Sciatic nerve (tissue), 2 donors: ENCODE measurements around the gene ULK1. TPM values are rescaled to one million over a fixed set of nuclear protein-coding genes. Genes with fewer than 3 reads are reported as not detected.

Source experiments
- ATAC-seq: fragments of 200-7000 bp; cut with Tn5 transposase; one replicate; pipeline ENCODE4 v1.9.1; 2020; ENCODE audit warnings: mild to moderate bottlenecking, moderate library complexity
- DNase-seq: peaks from one replicate; pipeline ENCODE4 v3.0.0-alpha.2; 2020; ENCODE audit warnings: low spot score
- intact Hi-C: fragments of 100-400 bp; cut with DNase I; formaldehyde crosslinking; loops from one replicate; pipeline ENCODE4 v1.14.2; 2022
- total RNA-seq: library from RNA; stranded (reverse); fragmentation: NEBNext Ultra II Directional; extraction: Animal tissue kit (Norgen Biotek cat#: 25700); gene quantifications from one replicate; pipeline ENCODE4 v1.2.1, GENCODE V29; 2021
- donor health status: DM: no; HTN: no; CAD: no.
- donor health status: DM: no; HTN: no; CAD: no.

Gene ULK1
- 40.6 TPM for total RNA-seq

GRCh38 chr12:131894313-131894860 is at the start of gene ULK1:
Gene ULK1, plus strand, starts transcription at chr12:131894622. Its CDS starts 380 bp downstream, at chr12:131895002.
- DNase-seq (peak; percentile 97), ATAC-seq (peak; percentile 82)
- intact Hi-C loops: no loop called here

GRCh38 chr12:131844656-131845055 is 49.8 kb upstream of the ULK1 start:
- DNase-seq: no peak
- intact Hi-C loops: no loop called here
- no peak for ATAC-seq

GRCh38 chr12:131845121-131845520 is 49.3 kb upstream of the ULK1 start:
- no peak for ATAC-seq
- intact Hi-C loops: no loop called here
- DNase-seq: no peak

- no peak for ATAC-seq
- no peak for DNase-seq
- intact Hi-C loops: no loop called here
These were observed 47.0 kb upstream of the ULK1 start for GRCh38 chr12:131847456-131847855.

GRCh38 chr12:131848753-131849152 is 45.7 kb upstream of the ULK1 start:
- DNase-seq (no peak), ATAC-seq (no peak)
- intact Hi-C loops: no loop called here

GRCh38 chr12:131849700-131850553 is 44.5 kb upstream of the ULK1 start:
- intact Hi-C loops: loop anchor here (10.0 kb wide), 1 partner anchor 175 kb away; no protein-coding TSS in a partner anchor
- DNase-seq (no peak), ATAC-seq (no peak)

GRCh38 chr12:131850856-131851559 is 43.4 kb upstream of the ULK1 start:
- ATAC-seq (peak; percentile 47), DNase-seq (no peak)
- intact Hi-C loops: loop anchor here (10.0 kb wide), 1 partner anchor 174 kb away; no protein-coding TSS in a partner anchor

GRCh38 chr12:131851741-131852550 is 42.5 kb upstream of the ULK1 start:
- no peak for ATAC-seq

GRCh38 chr12:131852551-131853299 is 41.7 kb upstream of the ULK1 start:
- ATAC-seq (no peak), DNase-seq (no peak)
- intact Hi-C loops: loop anchor here (10.0 kb wide), 1 partner anchor 172 kb away; no protein-coding TSS in a partner anchor

More at GRCh38 chr12:131851741-131852550, 42.5 kb upstream of the ULK1 start:
- DNase-seq: no peak
- intact Hi-C loops: loop anchor here (10.0 kb wide), 1 partner anchor 173 kb away; no protein-coding TSS in a partner anchor

- intact Hi-C loops: loop anchor here (10.0 kb wide), 1 partner anchor 171 kb away; no protein-coding TSS in a partner anchor
- ATAC-seq: no peak
- no peak for DNase-seq
These were observed 40.3 kb upstream of the ULK1 start for GRCh38 chr12:131853832-131854797.

- intact Hi-C loops: loop anchor here (10.0 kb wide), 1 partner anchor 170 kb away; no protein-coding TSS in a partner anchor
- DNase-seq (peak; percentile 45), ATAC-seq (no peak)
These were observed 39.5 kb upstream of the ULK1 start for GRCh38 chr12:131854861-131855476.

GRCh38 chr12:131855521-131856142 is 38.8 kb upstream of the ULK1 start:
- ATAC-seq: no peak
- peak; percentile 48 for DNase-seq
- intact Hi-C loops: loop anchor here (10.0 kb wide), 1 partner anchor 169 kb away; no protein-coding TSS in a partner anchor

GRCh38 chr12:131856366-131857097 is 37.9 kb upstream of the ULK1 start:
- DNase-seq (no peak), ATAC-seq (no peak)
- intact Hi-C loops: loop anchor here (10.0 kb wide), 1 partner anchor 168 kb away; no protein-coding TSS in a partner anchor

- intact Hi-C loops: loop anchor here (10.0 kb wide), 1 partner anchor 167 kb away; no protein-coding TSS in a partner anchor
- no peak for DNase-seq
- ATAC-seq: no peak
These were observed 36.2 kb upstream of the ULK1 start for GRCh38 chr12:131857908-131858850.
